Occipital lobe (tissue), 2 donors: ENCODE results near the gene CPTP. TPM values are rescaled to one million over a fixed set of nuclear protein-coding genes. Genes with fewer than 3 reads are reported as not detected.

Experiments used
- DNase-seq: peaks from one replicate; lab custom pipeline; 2025; lab: John Stamatoyannopoulos, UW
- total RNA-seq: library from RNA; depleted of rRNA; stranded (reverse); fragments of >200 nt; gene quantifications from one replicate; pipeline ENCODE4 v1.2.3, GENCODE V29; 2014

CPTP gene
- total RNA-seq, 1 donor from 2014 or later = 12.3 TPM

DNA sequence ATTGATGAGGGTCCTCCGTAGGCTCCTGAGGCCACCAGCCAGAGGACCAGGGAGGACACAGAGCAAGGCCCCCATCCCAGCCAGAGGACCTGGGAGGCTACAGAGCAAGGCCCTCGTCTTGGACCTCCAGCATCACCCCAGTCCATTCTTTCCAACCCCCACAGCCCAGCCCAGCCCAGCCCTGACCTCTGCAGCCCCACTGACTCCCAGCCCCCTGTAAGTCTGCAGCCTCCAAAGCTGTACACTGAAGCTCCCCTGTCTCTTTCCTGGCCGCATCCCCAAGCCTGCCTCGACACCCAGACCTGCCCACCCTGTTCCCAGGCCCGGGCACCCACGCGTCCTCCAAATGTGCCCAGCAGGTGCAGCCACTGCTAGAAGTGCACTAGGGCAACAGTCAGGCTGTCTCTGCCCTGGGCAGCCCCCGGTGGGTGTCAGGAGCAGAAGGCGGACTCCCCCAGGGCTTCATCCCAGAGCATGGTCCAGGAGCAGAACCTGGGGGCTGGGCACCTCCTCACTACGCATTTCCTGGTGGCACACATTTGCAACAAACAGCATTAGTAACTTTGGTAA, 22.5 kb downstream of the CPTP start:
- no peak for DNase-seq

DNA sequence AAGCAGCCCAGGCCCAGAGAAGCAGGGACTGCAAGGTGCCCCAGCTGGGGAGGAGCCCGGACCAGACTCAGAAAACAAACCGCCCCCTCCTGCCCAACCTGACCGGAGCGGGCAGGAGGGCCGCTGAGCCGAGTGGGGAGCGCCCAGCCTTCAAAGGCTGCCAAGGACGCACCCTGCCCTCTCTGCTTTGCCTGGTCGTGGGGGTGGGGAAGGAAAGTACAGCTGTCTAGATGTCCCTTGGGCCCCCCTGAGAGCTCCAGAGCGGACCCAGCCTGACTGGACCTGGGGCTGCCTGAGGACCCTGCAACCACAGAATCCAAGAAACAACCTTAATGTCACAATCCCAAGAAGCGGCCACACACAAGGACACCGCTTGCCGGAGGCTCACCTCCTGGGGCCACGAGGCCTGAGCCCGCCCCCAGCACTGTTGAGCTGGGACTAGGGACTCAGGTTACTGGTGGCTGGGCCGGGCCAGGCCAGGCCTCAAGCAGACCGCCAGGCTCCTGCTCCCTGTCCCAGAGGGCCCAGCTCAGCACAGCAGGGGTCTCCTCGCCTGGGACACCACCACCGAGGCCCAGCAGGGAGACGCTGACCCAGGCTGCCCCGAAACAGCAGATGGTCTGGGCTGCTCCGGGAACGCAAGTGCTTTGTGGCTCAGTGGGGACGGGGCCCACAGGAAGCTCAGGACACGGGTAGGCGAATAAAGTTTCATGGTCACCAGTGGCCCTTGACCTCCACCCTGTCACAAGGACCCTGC, 23.2 kb downstream of the CPTP start:
- no peak for DNase-seq

DNA sequence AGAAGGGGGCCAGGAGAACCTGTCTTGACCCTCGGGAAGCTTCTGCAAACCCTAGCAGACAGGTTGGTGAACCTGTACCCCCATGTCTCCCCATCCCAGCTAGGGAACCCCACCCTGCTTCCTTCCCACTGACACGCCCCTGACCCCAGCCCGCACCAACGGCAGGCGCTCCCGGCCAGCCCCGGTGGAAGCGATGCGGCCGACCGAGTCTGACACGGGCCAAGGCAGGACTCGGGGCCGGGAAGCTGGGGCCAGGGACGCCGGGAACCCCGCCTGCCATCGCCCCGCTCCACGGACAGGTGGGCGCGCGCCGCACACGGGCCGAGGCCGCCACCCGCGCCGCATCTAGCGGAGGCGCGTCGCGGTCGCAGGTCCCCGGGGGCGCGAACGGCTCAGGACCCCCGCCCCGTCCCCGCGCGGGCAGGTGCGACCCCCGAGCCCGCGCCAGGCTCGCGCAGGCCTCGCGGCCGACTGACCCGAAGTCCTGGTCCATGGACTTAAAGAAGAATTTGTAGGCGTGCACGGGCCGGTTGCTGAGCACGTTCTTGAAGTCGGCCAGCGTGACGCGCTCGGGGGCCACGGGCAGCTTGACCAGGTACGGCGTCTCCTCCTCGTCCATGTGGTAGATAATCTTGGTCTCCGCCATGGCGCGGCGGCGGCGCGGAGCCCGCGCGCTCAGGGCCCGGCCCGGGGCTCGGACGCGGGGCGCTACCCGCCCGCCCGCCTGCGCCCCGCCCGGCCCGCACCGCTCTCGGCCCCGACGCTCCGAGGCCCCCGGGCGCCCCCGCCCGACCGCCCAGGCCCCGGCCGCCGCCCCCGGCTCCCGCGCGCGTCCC, 24.0 kb downstream of the CPTP start:
- no peak for DNase-seq

DNA sequence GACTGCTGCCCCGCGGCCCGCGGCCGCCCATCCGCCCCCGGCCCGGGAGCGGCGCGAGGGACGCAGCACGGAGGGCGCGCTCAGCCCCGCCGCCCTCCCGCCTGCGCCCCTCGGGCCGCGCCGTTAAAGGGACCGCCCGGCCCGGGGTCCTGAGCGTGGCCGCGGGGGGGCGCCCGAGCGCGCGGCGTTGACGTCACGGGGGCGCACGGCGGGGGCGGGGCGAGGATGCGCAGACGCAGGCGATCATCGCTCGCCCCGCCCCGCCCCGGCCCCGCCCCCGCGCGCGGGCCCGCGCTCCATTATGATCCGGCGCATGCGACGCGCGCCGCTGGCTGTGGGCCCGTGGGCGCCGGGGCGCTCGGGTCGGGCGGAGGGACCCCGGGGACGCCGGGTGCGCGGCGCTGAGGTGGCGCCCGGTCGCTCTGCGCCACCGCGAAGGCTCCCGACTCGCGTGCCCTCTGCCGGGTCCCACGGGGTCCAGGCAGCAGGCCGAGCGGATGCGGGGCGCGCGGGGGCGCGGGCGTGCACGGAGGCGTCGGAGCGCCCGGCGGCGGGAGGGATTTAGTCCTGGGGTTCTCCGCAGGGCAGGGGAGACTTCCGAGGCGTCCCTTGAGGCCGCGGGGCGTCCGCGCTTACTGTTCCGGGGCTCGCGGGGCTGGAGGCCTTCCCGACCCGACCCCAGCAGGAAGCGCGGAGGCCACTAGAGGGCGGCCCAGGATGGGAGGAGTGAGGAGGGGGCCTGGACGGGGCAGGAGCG, 24.8 kb downstream of the CPTP start, which contains the start of gene DVL1:
TSS of gene DVL1 (minus strand) at position 163 of the 757 bp plus-strand sequence. CDS start 353 bp downstream, outside the sequence.
- peak; percentile 63 for DNase-seq

DNA sequence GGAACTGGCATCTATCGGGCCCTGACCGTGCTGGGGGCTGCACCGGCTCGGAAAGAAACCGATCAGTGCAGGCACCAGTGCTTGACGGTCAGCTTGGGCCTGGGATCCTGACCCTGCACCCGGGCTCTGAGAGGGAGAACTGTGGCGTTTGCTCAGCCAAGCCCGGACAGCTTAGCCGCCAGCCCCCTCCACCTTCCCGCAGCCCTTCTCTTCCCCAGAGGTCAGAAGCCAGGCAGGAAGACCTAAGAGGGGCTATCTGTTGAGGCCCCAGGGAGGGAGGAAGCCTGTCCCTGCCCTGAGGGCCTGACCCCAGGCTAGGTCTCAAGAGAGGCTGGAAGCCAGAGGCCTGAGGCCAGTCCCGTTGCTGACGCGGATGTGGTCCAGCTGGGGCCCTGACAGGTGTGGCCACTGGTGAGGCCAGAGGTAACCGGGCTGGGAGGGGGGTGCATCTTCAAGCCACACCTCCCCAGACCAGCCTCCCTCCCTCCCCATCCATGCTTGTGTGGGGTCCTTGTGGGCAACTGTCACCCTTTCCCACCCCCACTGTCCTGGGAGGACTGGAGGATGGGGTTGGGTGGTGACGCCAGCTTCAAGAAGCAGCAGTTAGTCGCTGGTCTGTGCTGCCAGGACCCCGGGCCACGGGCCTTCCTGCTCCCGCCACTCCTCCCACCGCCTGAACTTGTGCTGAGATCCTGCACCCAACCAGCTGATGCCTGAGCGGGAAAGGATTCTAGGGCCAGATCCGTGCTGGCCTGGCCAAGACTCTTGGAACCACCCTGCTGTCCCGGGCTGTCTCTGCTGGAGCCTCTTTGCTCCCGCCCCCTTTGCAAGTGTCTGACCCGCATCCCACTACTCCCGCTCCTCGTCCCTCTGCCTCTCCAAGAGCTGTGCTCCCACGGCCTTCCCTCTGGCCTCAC, 27.2 kb downstream of the CPTP start:
- DNase-seq = no peak

DNA sequence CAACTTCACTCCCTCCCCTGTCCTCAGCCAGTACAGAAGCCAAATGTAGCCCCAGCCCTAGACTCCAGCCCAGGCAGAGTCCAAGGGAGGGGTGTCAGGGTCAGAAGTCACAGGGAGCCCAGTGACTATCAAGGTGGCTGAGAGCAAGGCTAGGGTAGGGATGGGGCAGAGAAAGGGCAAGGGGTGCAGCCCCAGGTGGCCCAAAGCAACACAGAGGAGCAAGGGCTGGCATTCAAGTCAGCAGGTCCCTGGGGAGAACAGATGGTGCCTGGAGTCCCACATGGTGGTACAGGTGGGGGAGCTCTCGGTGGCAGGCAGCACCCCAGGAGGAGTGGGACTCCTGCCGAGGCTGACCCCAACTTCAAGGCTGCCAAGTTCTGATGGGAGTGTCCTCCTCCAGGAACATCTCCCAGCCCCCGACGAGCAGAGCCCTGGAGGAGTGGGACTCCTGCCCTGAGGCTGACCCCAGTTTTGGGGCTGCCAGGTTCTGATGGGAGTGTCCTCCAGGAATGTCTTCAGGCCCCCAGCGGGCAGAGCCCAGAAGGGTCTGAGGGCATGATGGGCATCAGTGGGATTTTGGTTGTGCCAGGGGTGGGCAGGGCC, 28.3 kb downstream of the CPTP start:
- no peak for DNase-seq

DNA sequence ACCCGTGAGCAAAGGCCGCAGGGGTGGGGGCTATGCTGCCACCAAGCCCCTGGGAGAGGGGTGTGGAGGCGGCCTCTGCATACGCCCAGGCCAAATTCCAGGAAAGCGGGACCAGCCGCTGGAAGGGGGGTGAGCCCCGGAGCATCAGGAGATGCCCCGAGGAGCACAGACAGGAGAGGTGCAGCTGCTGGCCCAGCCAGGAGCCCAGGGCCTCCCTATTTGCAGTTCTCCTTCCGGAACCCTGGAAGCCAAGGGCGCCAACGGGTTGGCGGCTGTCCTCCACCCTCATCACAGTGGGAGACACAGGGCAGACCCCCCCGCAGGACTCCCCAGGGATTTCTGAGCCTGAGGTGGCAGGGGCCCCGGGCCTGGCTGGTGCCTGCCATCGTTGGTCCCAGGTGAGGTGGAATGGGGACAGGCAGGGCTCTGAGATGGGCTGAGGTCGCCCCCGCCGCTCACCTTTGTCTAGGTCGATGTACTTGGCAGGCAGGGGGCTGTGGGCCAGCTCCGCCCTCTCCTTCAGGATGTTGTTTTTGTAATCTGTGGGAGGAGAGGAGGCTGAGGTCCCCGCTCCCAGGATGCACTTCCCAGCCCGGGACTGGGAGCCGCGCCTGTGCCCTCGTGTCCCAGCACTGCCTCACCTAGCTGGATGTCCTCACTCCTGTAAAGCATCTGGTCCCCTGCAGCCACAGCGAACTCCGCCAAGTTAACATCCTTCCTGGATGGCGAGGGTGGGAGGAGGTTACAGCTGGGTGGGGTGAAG, 29.0 kb downstream of the CPTP start:
- DNase-seq = no peak

DNA sequence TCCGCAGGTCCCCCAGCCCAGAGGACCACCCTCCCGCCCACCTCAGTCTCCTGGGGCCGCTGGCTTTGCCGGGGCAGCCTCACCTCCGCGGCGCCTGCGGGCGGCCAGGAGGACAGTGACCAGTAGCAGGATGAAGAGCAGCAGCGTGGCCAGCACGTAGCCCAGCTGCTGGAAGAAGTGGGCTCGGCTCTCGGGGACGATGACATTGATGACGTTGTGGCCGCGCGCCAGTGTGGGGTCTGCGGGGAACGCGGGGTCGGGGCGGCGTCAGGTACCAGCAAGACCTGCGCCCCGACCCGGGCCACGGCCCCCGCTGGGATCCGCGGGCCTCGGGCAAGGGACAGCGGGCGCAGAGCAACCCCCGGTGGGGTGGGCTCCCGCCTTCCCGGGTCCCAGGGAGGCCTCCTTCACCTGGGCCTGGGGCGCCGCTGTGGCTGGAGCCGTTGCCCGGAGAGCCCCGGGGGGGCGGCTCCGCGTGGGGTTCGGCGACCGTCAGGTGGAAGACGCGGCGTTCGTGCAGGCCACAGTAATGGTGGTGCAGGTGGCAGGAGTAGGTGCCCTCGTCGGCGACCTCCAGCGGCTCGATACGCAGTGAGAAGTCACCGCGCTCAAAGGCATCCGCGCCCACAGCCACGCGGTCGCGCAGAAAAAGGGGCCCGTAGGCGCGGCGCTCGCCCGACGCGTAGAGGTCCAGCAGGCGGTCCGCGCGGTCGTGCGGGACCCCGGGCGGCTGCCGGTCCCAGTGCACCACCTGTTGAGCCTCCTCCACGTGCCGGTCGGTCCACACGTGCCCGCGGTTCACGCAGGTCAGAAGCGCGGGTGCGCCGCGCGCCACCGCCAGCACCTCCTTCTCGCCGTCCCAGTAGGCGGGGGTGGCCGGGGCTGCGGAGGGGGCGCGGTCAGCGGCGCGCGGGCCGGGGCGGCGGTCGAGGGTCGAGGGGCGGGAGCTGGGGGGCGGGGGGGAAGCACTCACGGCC, 30.0 kb downstream of the CPTP start:
- DNase-seq = no peak

DNA sequence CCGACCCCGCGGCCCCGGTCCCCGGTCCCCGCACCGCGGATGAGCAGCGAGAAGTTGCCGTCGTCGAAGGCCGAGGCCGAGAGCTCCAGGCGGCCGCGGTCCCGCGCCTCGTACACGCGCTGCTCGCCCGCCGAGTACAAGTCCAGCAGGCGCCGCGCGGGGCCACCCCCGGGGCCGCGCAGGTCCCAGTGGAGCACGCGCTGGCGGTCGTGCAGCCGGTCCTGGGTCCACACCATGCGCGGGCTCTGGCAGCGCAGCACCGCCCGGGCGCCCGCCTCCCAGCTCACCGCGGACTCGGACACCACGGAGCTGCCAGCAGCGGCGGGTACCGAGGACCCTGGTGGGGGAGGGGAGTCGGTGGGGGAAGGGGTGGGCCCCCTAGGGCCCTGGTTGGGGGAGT, 30.8 kb downstream of the CPTP start:
- DNase-seq = no peak

DNA sequence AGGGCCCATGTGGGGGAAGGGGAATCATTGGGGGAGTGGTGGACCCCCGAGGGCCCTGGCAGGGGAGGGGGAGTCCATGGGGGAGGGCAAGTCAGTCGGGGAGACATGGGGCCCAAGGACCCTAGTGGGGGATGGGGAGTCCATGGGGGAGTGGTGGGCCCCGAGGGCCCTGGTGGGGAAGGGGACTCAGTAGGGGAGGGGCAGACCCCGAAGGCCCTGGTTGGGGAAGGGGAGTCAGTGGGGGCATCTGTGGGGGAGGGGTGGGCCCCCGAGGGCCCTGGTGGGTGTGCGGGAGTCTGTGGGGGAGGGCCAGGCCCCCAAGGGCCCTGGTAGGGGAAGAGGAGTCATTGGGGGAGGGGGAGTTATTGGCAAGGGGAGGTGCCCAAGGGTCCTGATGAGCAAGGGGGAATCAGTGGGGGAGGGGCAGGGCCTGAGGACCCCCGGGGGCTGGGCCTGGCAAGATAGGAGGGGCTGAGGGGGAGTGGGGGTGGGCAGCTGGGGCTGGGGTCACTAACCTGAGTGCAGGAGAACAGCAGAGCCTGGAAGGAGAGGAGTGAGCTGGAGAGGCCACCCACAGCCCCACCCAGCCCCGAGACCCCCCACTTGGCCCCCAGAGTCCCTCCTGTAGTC, 31.7 kb downstream of the CPTP start:
- no peak for DNase-seq

DNA sequence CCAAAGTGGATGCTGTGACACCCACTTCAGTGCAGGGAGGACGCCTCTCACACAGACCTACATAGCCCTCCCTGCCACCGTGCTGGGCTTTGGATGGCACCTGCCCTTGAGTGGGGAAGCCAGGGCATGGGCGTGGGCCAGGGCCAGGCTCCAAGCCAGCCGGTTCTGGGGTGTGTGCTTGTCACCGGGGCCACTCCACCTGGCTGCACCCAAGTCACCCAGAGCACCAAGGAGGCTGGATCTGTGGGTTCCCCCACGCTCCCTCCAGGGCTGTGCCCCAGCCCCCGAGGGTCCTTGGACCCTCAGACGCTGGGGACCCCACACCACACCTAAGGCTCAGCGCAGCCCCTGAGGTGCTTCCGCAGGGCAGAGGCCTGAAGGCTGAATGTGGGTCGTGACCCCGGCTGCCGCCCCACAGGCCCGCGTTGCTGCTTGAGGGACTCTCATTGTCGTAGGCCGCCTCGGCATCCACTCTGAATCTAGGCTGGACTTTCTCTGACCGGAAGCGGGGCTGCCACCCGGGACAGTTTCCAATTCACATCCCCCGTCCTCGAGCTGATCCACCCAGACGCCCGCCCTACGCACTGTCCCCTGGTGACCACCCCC, 32.3 kb downstream of the CPTP start:
- DNase-seq = no peak

DNA sequence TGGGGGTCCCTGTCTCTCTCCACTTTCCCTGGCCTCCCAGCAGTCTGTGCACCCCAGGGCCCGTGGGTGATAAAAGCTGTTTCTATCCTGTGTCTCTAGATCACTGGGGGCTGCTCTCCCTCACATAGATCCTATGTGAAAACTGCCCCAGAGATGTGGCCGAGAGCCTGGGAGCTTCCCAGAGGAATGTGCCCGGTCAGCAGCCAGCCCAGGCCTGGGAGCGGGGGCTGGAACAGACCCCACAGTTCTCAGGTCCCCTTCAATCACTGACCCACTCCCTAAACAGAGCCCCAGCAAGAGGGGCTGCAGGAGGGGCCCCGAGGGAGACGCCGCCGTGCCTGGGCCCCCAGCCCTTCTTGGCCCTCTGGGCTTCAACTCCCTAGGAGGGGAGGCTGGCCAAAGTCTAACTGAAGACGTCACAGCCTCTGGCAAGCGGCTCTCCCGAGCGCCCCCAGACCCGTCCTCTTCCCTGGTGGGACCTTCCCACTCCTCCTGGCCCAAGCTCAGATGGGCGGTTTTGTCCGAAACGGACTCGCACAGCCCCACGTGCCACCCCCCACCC, 33.4 kb downstream of the CPTP start:
- no peak for DNase-seq

DNA sequence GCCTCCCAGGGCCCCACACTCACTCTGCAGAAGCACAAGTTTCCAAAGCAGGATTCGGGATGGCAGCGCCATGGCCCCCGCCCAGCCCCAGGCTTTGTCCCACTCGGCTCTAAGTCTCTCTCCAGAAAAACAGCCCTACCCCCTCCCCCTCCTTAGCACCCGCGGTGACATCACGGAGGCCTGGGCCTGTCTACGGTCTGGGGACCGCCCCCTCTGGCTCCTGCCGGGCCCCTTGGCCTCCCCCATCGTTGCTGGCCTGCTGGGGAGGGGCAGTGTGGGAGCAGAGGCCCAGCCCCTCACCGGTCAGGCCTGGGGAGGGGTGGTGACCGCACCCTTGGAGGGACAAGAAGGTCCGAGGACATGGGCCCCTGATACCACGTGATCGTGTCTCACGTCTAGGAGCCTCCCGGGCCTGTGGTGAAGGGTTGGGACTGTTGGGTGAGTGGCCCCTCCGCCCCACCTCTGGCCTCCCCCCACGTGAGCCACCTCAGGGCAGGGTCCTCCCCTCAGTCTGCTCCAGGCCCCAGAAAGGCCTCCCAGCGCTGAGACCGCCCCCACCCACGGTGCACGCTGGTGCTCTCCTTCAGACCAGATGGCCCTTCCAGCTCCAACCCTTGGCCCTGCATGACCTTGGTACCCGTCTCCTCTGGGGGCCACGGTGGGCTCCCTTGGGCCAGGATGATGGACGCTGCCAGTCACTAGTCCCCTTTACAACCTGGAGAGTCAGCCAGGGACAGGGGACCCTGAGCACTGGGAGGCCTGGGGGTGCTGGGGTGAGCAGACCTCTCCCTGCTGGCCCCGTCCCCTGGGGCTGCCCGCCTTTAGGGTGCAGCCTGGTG, 34.0 kb downstream of the CPTP start, which contains the start of gene MXRA8:
TSS of gene MXRA8 (minus strand) at position 123 of the 839 bp plus-strand sequence. CDS start at position 72, 51 bp downstream.
- DNase-seq = no peak

DNA sequence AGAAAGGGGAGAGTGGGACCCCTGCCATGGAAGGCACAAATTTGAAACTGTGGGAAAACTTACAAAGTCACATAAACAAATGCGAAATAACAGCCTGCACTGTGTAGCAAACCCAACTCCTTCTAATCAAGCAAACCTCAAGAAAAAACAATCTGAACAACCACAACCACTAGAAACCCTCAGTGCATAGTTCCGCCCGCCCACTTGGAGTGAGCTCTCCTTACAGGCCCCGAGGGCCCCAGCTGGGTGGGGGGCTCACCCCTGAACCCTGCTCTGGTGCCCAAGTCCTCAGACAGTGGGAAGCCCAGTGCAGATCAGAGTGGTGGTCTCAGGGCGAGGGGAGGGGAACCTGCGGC, 34.7 kb downstream of the CPTP start:
- DNase-seq = no peak

DNA sequence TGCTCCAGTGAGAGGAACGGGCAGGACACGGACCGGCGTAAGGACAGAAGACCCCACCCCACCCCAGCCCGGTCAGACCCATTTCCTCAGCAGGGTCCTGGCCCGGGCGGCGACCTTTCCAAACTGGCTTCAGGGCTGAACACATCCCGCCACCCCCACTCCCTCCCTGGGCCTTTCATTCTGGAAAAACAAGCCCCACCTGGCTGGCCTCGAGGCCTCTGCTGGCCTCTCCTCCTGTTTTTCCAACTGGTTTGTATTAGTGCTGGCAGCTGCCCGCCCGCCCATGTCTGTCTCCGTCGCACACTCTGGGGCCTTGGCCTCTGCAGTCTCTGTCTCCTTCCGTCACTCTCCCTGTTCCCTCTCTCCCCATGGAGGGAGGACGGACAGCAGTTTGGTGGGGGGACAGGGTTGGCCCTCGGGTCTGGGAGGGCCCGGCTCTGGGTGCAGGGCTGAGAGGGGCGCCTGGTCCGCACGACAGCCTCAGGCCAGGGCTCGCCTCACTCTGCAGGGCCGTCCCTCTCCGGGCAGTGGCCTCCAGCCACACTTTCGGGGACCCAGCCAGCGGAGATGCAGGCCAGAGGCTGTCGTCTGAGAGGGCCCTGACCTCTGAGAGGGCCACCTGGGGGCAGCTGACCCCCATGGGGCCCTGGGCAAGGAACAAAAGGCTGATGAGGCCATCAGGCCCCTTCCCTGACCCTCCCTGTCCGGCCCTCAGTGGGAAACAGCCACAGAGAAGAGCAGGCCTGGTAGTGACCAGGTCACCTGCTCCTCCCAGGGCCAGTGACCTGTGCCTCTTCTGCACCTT, 35.3 kb downstream of the CPTP start:
- no peak for DNase-seq
